T-helper 2 cell treated with Interferon-gamma antibody and Interleukin-4, amounts not matched to agents 5 μg/mL and 100 μg/mL, for 36 hours (primary cell): Measurements from ENCODE around the gene NKX2-3.

ENCODE experiments used
- DNase-seq: peaks from one replicate; pipeline ENCODE4 v3.0.0; 2021; ENCODE audit warnings: low spot score
- H3K27ac Mint-ChIP-seq: one replicate; pipeline ENCODE4 v1.8.0; 2021; ENCODE audit warnings: mild to moderate bottlenecking, mixed read lengths
- H3K27me3 Mint-ChIP-seq: one replicate; pipeline ENCODE4 v1.8.0; 2021; ENCODE audit warnings: low read depth, mixed read lengths
- H3K36me3 Mint-ChIP-seq: one replicate; pipeline ENCODE4 v1.8.0; 2021; ENCODE audit warnings: low read depth, mixed read lengths
- H3K4me1 Mint-ChIP-seq: one replicate; pipeline ENCODE4 v1.8.0; 2021; ENCODE audit warnings: low read depth, mixed read lengths
- H3K4me3 Mint-ChIP-seq: one replicate; pipeline ENCODE4 v1.8.0; 2022; ENCODE audit warnings: mild to moderate bottlenecking, moderate library complexity, mixed read lengths
- H3K9me3 Mint-ChIP-seq: one replicate; pipeline ENCODE4 v1.8.0; 2021; ENCODE audit warnings: mixed read lengths

The NKX2-3 gene

GRCh38 chr10:99522470-99523250, 10.1 kb upstream of the NKX2-3 start:
- no peaks in the 10 kb centered on the region for H3K36me3 Mint-ChIP-seq
- DNase-seq: no peak
- no peak overlapping the region for H3K27ac Mint-ChIP-seq

GRCh38 chr10:99523251-99523773, 9.4 kb upstream of the NKX2-3 start:
- DNase-seq: no peak
- Mint-ChIP-seq H3K4me3 (peak overlapping the region; percentile 71), H3K27ac (no peak overlapping the region), H3K9me3 (no peaks in the 10 kb centered on the region), H3K27me3 (peaks cover 74% of the 10 kb centered on the region), H3K4me1 (peaks cover 7% of the 10 kb centered on the region), H3K36me3 (no peaks in the 10 kb centered on the region)

More at GRCh38 chr10:99522470-99523250, 10.1 kb upstream of the NKX2-3 start:
- Mint-ChIP-seq H3K4me1 (peaks cover 3% of the 10 kb centered on the region), H3K9me3 (no peaks in the 10 kb centered on the region), H3K27me3 (peaks cover 71% of the 10 kb centered on the region), H3K4me3 (peak overlapping the region; percentile 71)

- Mint-ChIP-seq H3K27ac (no peak overlapping the region), H3K27me3 (peaks cover 75% of the 10 kb centered on the region), H3K9me3 (no peaks in the 10 kb centered on the region), H3K4me1 (peaks cover 8% of the 10 kb centered on the region), H3K36me3 (no peaks in the 10 kb centered on the region), H3K4me3 (no peak overlapping the region)
- no peak for DNase-seq
These were observed 8.6 kb upstream of the NKX2-3 start for GRCh38 chr10:99524050-99524666.

- H3K4me1 Mint-ChIP-seq: peaks cover 8% of the 10 kb centered on the region
- no peak overlapping the region for H3K4me3 Mint-ChIP-seq
- no peak overlapping the region for H3K27ac Mint-ChIP-seq
- no peaks in the 10 kb centered on the region for H3K36me3 Mint-ChIP-seq
- H3K9me3 Mint-ChIP-seq: no peaks in the 10 kb centered on the region
- DNase-seq: no peak
- H3K27me3 Mint-ChIP-seq: peaks cover 75% of the 10 kb centered on the region
These were observed 7.9 kb upstream of the NKX2-3 start for GRCh38 chr10:99524736-99525380.

GRCh38 chr10:99525897-99526296, 6.8 kb upstream of the NKX2-3 start:
- peaks cover 2% of the 10 kb centered on the region for H3K36me3 Mint-ChIP-seq
- H3K4me1 Mint-ChIP-seq: peaks cover 10% of the 10 kb centered on the region
- no peak overlapping the region for H3K4me3 Mint-ChIP-seq
- H3K27ac Mint-ChIP-seq: no peak overlapping the region
- DNase-seq: no peak
- no peaks in the 10 kb centered on the region for H3K9me3 Mint-ChIP-seq
- H3K27me3 Mint-ChIP-seq: peaks cover 75% of the 10 kb centered on the region

- H3K36me3 Mint-ChIP-seq: peaks cover 2% of the 10 kb centered on the region
- peaks cover 10% of the 10 kb centered on the region for H3K4me1 Mint-ChIP-seq
- H3K27me3 Mint-ChIP-seq: peaks cover 80% of the 10 kb centered on the region
- H3K27ac Mint-ChIP-seq: peak overlapping the region; percentile 20
- DNase-seq: no peak
- H3K9me3 Mint-ChIP-seq: no peaks in the 10 kb centered on the region
- no peak overlapping the region for H3K4me3 Mint-ChIP-seq
These were observed 5.8 kb upstream of the NKX2-3 start for GRCh38 chr10:99526861-99527504.

GRCh38 chr10:99527526-99528493, 4.9 kb upstream of the NKX2-3 start:
- DNase-seq: no peak
- Mint-ChIP-seq H3K4me3 (no peak overlapping the region), H3K9me3 (no peaks in the 10 kb centered on the region), H3K27ac (no peak overlapping the region), H3K27me3 (peaks cover 87% of the 10 kb centered on the region), H3K4me1 (peaks cover 13% of the 10 kb centered on the region), H3K36me3 (peaks cover 2% of the 10 kb centered on the region)

GRCh38 chr10:99528494-99529441, 4.0 kb upstream of the NKX2-3 start:
- no peak overlapping the region for H3K27ac Mint-ChIP-seq
- no peaks in the 10 kb centered on the region for H3K9me3 Mint-ChIP-seq
- H3K36me3 Mint-ChIP-seq: peaks cover 2% of the 10 kb centered on the region
- peaks cover 89% of the 10 kb centered on the region for H3K27me3 Mint-ChIP-seq
- H3K4me3 Mint-ChIP-seq: no peak overlapping the region
- H3K4me1 Mint-ChIP-seq: peaks cover 12% of the 10 kb centered on the region
- no peak for DNase-seq

GRCh38 chr10:99529591-99530107, 3.1 kb upstream of the NKX2-3 start:
- H3K36me3 Mint-ChIP-seq: peaks cover 2% of the 10 kb centered on the region
- peaks cover 12% of the 10 kb centered on the region for H3K4me1 Mint-ChIP-seq
- no peak overlapping the region for H3K4me3 Mint-ChIP-seq
- no peak overlapping the region for H3K27ac Mint-ChIP-seq
- no peaks in the 10 kb centered on the region for H3K9me3 Mint-ChIP-seq
- no peak for DNase-seq
- H3K27me3 Mint-ChIP-seq: peaks cover 89% of the 10 kb centered on the region

GRCh38 chr10:99530108-99531025, 2.4 kb upstream of the NKX2-3 start:
- Mint-ChIP-seq H3K4me3 (no peak overlapping the region), H3K27ac (peak overlapping the region; percentile 58), H3K9me3 (no peaks in the 10 kb centered on the region), H3K36me3 (peaks cover 2% of the 10 kb centered on the region), H3K27me3 (peaks cover 89% of the 10 kb centered on the region), H3K4me1 (peaks cover 12% of the 10 kb centered on the region)
- no peak for DNase-seq

- Mint-ChIP-seq H3K4me1 (peaks cover 12% of the 10 kb centered on the region), H3K27ac (no peak overlapping the region), H3K36me3 (peaks cover 2% of the 10 kb centered on the region), H3K9me3 (no peaks in the 10 kb centered on the region), H3K27me3 (peaks cover 90% of the 10 kb centered on the region), H3K4me3 (no peak overlapping the region)
- no peak for DNase-seq
These were observed 1.6 kb upstream of the NKX2-3 start for GRCh38 chr10:99531026-99531695.
